ENCODE data around the gene PDE7B.

The PDE7B gene

DNA sequence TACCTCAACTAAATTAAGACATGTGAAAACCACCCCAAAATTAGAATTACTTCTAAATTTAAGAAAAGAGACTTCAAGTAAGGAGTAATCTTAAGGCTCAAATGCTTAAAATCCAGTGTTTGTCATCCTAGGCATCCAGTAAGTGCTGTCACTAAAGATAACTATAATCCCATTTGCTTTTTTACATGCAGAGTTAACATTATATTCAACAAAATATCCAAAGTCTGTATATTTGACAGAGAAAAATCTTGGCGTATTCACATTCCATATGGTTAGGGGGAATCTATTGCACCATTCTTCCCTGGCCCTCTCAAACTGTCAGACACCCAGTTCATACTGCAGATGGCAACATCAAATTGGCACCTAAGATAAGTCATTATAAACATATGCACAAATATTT, 381.2 kb downstream of the PDE7B start:
- no peak for DNase-seq (ENCODE audit: low read depth)

DNA sequence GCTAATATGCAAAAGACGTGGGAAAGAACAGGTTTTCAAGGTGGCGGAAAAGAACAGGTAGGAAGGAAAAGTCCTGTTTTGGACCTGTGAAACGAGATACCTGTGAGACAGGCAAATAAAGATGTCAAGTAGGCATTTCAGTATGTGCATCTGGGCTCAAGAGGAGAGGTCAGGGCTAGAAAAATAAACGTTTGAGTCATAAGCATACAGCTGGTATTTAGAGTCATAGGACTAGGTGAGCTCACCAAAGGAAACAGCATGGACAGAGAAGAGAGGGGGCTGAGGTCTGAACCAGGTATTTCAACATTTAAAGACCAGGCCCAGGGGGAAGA, 383.7 kb downstream of the PDE7B start:
- TF ChIP-seq, protein P1, sequence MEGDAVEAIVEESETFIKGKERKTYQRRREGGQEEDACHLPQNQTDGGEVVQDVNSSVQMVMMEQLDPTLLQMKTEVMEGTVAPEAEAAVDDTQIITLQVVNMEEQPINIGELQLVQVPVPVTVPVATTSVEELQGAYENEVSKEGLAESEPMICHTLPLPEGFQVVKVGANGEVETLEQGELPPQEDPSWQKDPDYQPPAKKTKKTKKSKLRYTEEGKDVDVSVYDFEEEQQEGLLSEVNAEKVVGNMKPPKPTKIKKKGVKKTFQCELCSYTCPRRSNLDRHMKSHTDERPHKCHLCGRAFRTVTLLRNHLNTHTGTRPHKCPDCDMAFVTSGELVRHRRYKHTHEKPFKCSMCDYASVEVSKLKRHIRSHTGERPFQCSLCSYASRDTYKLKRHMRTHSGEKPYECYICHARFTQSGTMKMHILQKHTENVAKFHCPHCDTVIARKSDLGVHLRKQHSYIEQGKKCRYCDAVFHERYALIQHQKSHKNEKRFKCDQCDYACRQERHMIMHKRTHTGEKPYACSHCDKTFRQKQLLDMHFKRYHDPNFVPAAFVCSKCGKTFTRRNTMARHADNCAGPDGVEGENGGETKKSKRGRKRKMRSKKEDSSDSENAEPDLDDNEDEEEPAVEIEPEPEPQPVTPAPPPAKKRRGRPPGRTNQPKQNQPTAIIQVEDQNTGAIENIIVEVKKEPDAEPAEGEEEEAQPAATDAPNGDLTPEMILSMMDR (conservative IDR thresholded peaks at IDR 0.05; ENCODE audit: low read depth, low read length) = no peak
- DNase-seq (ENCODE audit: low read depth) = no peak
- H3K4me3 ChIP-seq (ENCODE audit: low read length) = no peak overlapping the region

More for the DNA sequence above, 381.2 kb downstream of the PDE7B start:
- no peak overlapping the region for H3K4me3 ChIP-seq (ENCODE audit: low read length)
- TF ChIP-seq, protein P1 (conservative IDR thresholded peaks at IDR 0.05; ENCODE audit: low read depth, low read length) = no peak

DNA sequence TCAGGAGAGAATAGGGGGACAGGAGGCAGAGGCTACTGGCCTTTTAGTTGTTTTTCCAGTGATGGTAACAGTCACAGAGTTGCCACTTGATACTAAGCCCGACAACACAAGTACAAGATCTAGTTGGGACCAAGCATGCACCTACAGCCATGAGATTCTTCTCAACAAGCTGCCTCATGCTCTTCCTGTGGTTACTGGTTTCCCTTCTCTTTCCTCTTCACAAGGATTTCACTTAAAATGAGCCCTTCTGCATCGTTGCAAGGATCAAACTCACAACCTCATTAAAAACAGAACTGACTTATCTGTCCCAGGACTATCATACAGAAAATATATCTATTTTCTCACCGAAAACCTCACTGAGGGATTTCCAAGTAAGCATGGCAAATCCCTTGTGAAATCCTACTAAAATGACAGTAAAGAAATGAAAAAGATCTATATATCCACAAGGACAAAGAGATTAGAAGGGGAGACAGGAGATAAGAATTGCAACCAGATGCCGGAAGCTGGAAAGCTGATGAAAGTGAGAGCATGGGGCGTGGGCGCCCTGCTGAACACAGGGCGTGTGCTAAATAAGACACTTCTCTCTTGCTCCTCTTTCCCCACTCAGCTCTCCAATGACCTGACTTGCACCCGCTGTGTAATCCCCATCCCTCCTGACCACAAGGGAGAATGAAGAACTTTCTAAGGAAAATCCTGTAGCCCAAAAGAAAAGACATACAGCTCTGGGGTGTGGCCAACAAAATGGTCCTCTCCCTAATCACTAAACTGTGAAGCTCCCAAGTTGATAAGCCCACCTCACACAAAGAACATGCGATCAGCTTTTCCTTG, 385.2 kb downstream of the PDE7B start:
- DNase-seq (ENCODE audit: low read depth) = no peak
- TF ChIP-seq, protein P1 (conservative IDR thresholded peaks at IDR 0.05; ENCODE audit: low read depth, low read length) = no peak
- H3K4me3 ChIP-seq (ENCODE audit: low read length) = no peak overlapping the region

DNA sequence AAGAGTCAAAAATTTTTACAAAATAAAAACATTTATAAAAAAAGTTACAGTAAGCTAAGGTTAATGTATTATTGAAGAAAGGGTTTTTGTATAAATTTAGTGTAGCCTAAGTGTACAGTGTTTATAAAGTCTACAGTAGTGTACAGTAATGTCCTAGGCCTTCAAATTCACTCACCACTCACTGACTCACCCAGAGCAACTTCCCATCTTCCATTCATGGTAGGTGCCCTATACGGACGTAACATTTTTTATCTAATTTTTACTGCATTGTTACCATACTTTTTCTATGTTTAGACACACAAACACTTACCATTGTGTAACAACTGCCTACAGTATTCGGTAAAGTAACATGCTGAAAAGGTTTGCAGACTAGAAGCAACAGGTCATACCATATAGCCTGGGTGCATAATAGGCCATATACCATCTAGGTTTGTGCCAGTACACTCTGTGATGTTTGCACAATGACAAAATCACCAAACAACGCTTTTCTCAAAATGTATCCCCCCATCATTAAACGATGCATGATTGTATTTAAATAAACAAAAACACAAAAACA, 392.6 kb downstream of the PDE7B start:
- no peak for DNase-seq (ENCODE audit: low read depth)
- TF ChIP-seq, protein P1 (conservative IDR thresholded peaks at IDR 0.05; ENCODE audit: low read depth, low read length) = no peak
- H3K4me3 ChIP-seq (ENCODE audit: low read length) = no peak overlapping the region

Measured in retinal pigment epithelial cell (primary cell).